Measurements from ENCODE around the gene SRI.

DNA sequence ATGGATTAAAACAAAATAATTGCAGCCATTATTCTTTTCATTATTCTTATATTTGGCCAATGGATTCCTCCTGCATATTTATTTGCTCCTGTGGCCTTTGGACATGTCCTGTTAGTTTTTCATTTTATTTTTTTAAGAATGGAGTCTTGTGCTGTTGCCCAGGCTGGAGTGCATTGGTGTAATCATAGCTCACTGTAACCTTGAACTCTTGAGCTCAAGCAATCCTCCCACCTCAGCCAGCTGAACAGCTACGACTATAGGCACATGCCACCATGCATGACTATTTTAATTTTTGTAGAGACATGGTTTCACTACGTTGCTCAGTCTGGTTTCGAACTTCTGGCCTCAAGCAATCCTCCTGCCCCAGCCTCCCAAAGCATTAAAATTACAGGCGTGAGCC, 42.7 kb upstream of the SRI start:
- TF ChIP-seq, protein P1, sequence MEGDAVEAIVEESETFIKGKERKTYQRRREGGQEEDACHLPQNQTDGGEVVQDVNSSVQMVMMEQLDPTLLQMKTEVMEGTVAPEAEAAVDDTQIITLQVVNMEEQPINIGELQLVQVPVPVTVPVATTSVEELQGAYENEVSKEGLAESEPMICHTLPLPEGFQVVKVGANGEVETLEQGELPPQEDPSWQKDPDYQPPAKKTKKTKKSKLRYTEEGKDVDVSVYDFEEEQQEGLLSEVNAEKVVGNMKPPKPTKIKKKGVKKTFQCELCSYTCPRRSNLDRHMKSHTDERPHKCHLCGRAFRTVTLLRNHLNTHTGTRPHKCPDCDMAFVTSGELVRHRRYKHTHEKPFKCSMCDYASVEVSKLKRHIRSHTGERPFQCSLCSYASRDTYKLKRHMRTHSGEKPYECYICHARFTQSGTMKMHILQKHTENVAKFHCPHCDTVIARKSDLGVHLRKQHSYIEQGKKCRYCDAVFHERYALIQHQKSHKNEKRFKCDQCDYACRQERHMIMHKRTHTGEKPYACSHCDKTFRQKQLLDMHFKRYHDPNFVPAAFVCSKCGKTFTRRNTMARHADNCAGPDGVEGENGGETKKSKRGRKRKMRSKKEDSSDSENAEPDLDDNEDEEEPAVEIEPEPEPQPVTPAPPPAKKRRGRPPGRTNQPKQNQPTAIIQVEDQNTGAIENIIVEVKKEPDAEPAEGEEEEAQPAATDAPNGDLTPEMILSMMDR (IDR thresholded peaks at IDR 0.05 in 4 of 5, conservative IDR thresholded peaks at IDR 0.05 in 1 of 5), result no peak
- no peak for TF ChIP-seq POLR2A (IDR thresholded peaks at IDR 0.05)

Data from gastrocnemius medialis (tissue), 4 donors.